Peyer's patch (tissue), 4 donors: Measurements from ENCODE around the gene PSMB8.

Source experiments
- CTCF ChIP-seq, 6 experiments: fragments of 450-650 bp in 4 of 6; fragments of 200-600 bp in 2 of 6; sonication (generic) in 1 of 6; IDR thresholded peaks; one replicate each; pipeline ENCODE4 v1.5.1; 2017 to 2019; ENCODE audit warnings: antibody characterized with exemption in 6 of 6, mild to moderate bottlenecking in 3 of 6, moderate library complexity in 1 of 6
- POLR2A ChIP-seq, 2 donors: fragments of 450-650 bp; IDR thresholded peaks; one replicate each; pipeline ENCODE4 v1.5.1; 2017; ENCODE audit warnings: antibody characterized with exemption in 2 of 2, mild to moderate bottlenecking in 2 of 2, moderate library complexity in 2 of 2

- no peak for TF ChIP-seq POLR2A (IDR thresholded peaks at IDR 0.05)
- TF ChIP-seq CTCF (IDR thresholded peaks at IDR 0.05) = no peak
These were observed 8.5 kb downstream of the PSMB8 start for GRCh38 chr6:32835167-32835893.
